Adipose tissue (tissue), 3 donors: ENCODE data around the gene SHROOM2. TPM values are rescaled to one million over a fixed set of nuclear protein-coding genes. Genes with fewer than 3 reads are reported as not detected.

Source experiments
- polyA plus RNA-seq, 3 donors: library from polyadenylated mRNA; stranded (reverse); fragments of 200-250 nt; gene quantifications; one replicate each; pipeline ENCODE4 v1.2.3, GENCODE V29; 2013
- donor health status: healthy with polysubstance abuse.
- donor health status: Bipolar disorder and iron deficiency.
- donor health status: healthy.

Gene SHROOM2
- polyA plus RNA-seq, 3 donors, result 0.34 to 1.7 (median 0.43) TPM

Other genes starting within 250 kb of the SHROOM2 start
- under 1 TPM; 0.11 to 0.58 (median 0.12) TPM for gene GPR143, start 20.6 kb upstream of the SHROOM2 start, polyA plus RNA-seq
- not detected for gene CLDN34, start 180.9 kb downstream of the SHROOM2 start, polyA plus RNA-seq